GM06990 (cell line): Measurements from ENCODE around the gene PYROXD2.

Experiments
- DNase-seq: peaks from one replicate; pipeline ENCODE4 v3.0.0-alpha.2; 2011; ENCODE audit not compliant: insufficient read length; ENCODE audit errors: extremely low read depth
- H3K27me3 ChIP-seq: replicated peaks from 2 replicates; pipeline ENCODE4 v1.6.0; 2011; ENCODE audit warnings: low read length; ENCODE audit not compliant: control insufficient read depth, insufficient read depth
- H3K36me3 ChIP-seq: 2 replicates; pipeline ENCODE4 v1.5.1; 2011; ENCODE audit warnings: low read length; ENCODE audit not compliant: control insufficient read depth, insufficient read depth
- H3K4me3 ChIP-seq: replicated peaks from 2 replicates; pipeline ENCODE4 v1.5.1; 2011; ENCODE audit warnings: low read depth, mild to moderate bottlenecking, control low read depth, low read length
- CTCF ChIP-seq: IDR thresholded peaks from 2 replicates; pipeline ENCODE4 v1.5.1; 2011; ENCODE audit warnings: low read length, control low read depth, mild to moderate bottlenecking, inconsistent platforms; ENCODE audit not compliant: insufficient read depth, poor library complexity, severe bottlenecking

Gene PYROXD2

GRCh38 chr10:98391065-98391464 lies 23.9 kb downstream of the PYROXD2 start:
- H3K36me3 ChIP-seq: no peaks in the 10 kb centered on the region
- no peaks in the 10 kb centered on the region for H3K27me3 ChIP-seq
- DNase-seq: no peak
- H3K4me3 ChIP-seq: 0 out of 2 replicates have a peak overlapping the region, but pooled peaks have one; percentile 34
- TF ChIP-seq CTCF: no peak

- H3K27me3 ChIP-seq: no peaks in the 10 kb centered on the region
- no peaks in the 10 kb centered on the region; the same call in 1 of the 2 replicates for H3K36me3 ChIP-seq
- no peak for DNase-seq
- H3K4me3 ChIP-seq: peak overlapping the region; percentile 34
- TF ChIP-seq CTCF: no peak
Measured at GRCh38 chr10:98390406-98390805, 24.6 kb downstream of the PYROXD2 start.

GRCh38 chr10:98389398-98389797 lies 25.6 kb downstream of the PYROXD2 start:
- no peak for DNase-seq
- TF ChIP-seq CTCF: no peak
- Histone ChIP-seq H3K4me3 (no peak overlapping the region), H3K36me3 (no peaks in the 10 kb centered on the region; the same call in none of the 2 replicates), H3K27me3 (no peaks in the 10 kb centered on the region)

- no peaks in the 10 kb centered on the region for H3K27me3 ChIP-seq
- no peak for DNase-seq
- H3K4me3 ChIP-seq: no peak overlapping the region
- H3K36me3 ChIP-seq: no peaks in the 10 kb centered on the region; the same call in none of the 2 replicates
- peak; percentile 12 for TF ChIP-seq CTCF
Measured at GRCh38 chr10:98388101-98388655, 26.8 kb downstream of the PYROXD2 start.

- Histone ChIP-seq H3K27me3 (no peaks in the 10 kb centered on the region), H3K36me3 (no peaks in the 10 kb centered on the region; the same call in none of the 2 replicates), H3K4me3 (no peak overlapping the region)
- TF ChIP-seq CTCF: no peak
- DNase-seq: no peak
Measured at GRCh38 chr10:98384531-98385133, 30.4 kb downstream of the PYROXD2 start.
